Astrocyte (in vitro differentiated cells and primary cell): ENCODE measurements around the gene FLT1.

ENCODE experiments used
- EZH2 ChIP-seq: IDR thresholded peaks from 2 replicates; pipeline ENCODE4 v1.6.1; 2012; ENCODE audit warnings: mild to moderate bottlenecking, low read length, inconsistent platforms; ENCODE audit not compliant: insufficient read depth
- TF ChIP-seq, protein P1 (sequence below): IDR thresholded peaks from 2 replicates; pipeline ENCODE4 v1.5.1; 2011; ENCODE audit warnings: low read depth, mild to moderate bottlenecking, inconsistent platforms, low read length, moderate library complexity; ENCODE audit not compliant: insufficient read depth

DNA sequence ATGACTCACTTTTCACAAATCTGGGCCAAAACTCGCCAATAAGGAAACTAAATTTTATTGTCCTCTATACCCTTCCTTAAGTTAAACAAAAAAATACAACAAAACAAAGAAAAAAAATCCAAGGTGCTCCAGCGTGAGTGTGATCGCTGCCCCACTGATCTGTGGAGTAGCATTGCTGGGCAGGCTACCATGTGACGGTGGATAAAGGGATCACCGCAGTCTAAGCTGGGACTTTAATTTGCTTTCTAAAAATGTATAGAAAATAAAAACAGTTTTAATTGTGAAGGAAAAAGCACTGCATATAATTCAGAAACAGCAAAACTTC is 92.9 kb downstream of the FLT1 start:
- TF ChIP-seq, protein P1, sequence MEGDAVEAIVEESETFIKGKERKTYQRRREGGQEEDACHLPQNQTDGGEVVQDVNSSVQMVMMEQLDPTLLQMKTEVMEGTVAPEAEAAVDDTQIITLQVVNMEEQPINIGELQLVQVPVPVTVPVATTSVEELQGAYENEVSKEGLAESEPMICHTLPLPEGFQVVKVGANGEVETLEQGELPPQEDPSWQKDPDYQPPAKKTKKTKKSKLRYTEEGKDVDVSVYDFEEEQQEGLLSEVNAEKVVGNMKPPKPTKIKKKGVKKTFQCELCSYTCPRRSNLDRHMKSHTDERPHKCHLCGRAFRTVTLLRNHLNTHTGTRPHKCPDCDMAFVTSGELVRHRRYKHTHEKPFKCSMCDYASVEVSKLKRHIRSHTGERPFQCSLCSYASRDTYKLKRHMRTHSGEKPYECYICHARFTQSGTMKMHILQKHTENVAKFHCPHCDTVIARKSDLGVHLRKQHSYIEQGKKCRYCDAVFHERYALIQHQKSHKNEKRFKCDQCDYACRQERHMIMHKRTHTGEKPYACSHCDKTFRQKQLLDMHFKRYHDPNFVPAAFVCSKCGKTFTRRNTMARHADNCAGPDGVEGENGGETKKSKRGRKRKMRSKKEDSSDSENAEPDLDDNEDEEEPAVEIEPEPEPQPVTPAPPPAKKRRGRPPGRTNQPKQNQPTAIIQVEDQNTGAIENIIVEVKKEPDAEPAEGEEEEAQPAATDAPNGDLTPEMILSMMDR = no peak
- no peak for TF ChIP-seq EZH2
